ENCODE results near the gene TEAD1.

GRCh38 chr11:12868315-12869073 is 194.3 kb downstream of the TEAD1 start:
- TF ChIP-seq, protein P1, sequence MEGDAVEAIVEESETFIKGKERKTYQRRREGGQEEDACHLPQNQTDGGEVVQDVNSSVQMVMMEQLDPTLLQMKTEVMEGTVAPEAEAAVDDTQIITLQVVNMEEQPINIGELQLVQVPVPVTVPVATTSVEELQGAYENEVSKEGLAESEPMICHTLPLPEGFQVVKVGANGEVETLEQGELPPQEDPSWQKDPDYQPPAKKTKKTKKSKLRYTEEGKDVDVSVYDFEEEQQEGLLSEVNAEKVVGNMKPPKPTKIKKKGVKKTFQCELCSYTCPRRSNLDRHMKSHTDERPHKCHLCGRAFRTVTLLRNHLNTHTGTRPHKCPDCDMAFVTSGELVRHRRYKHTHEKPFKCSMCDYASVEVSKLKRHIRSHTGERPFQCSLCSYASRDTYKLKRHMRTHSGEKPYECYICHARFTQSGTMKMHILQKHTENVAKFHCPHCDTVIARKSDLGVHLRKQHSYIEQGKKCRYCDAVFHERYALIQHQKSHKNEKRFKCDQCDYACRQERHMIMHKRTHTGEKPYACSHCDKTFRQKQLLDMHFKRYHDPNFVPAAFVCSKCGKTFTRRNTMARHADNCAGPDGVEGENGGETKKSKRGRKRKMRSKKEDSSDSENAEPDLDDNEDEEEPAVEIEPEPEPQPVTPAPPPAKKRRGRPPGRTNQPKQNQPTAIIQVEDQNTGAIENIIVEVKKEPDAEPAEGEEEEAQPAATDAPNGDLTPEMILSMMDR (IDR thresholded peaks at IDR 0.05 in 4 of 5, conservative IDR thresholded peaks at IDR 0.05 in 1 of 5), result peak in 1 of 5 experiments; percentile 24
- no peak for TF ChIP-seq POLR2A (IDR thresholded peaks at IDR 0.05)

Measured in gastrocnemius medialis (tissue), 4 donors.